Prostate gland (tissue), 2 donors: Measurements from ENCODE around the gene SYCN.

Source experiments
- CTCF ChIP-seq, 4 experiments: fragments of 200-600 bp in 2 of 4; fragments of 450-650 bp in 2 of 4; sonication (generic) in 2 of 4; IDR thresholded peaks; 1 replicate in 3 of 4; 2 replicates in 1 of 4; pipeline ENCODE4 v1.5.1; 2016 to 2019; ENCODE audit warnings: antibody characterized with exemption in 4 of 4, mild to moderate bottlenecking in 2 of 4, moderate library complexity in 2 of 4
- POLR2A ChIP-seq: fragments of 450-650 bp; IDR thresholded peaks from one replicate; pipeline ENCODE4 v1.6.1; 2016; ENCODE audit warnings: antibody characterized with exemption, mild to moderate bottlenecking
- POLR2AphosphoS5 ChIP-seq: sonication (generic); formaldehyde crosslinking; IDR thresholded peaks from one replicate; pipeline ENCODE4 v1.6.1; 2017; ENCODE audit warnings: antibody characterized with exemption

DNA sequence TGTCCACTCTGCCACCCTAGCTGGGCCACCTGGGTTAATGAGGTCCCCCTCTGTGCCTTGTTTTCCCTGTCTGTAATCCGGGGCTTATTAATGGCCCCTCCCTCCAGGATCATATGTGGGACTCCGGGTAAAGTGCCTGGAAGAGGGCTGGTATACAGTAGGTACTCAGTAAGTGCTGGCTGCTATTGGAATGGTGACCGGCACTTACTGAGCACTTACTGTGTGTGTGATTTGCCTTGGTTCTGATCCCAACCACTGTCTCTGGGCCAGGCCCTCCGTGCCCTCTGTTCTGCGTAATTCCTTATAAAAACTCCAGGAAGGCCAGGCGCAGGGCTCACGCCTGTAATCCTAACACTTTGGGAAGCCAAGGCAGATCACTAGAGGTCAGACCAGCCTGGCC is 38.2 kb downstream of the SYCN start:
- TF ChIP-seq CTCF (IDR thresholded peaks at IDR 0.05): no peak
- no peak for TF ChIP-seq POLR2A
- TF ChIP-seq POLR2AphosphoS5: no peak
